ENCODE data around the gene TNFRSF1A. TPM values are rescaled to one million over a fixed set of nuclear protein-coding genes. Genes with fewer than 3 reads are reported as not detected.

TNFRSF1A gene
- total RNA-seq, 1 donor from 2014 or later: 125 TPM

GRCh38 chr12:6312529-6313325 is 29.1 kb downstream of the TNFRSF1A start:
- TF ChIP-seq CTCF (IDR thresholded peaks at IDR 0.05; ENCODE audit: unreplicated experiment): no peak
- Mint-ChIP-seq H3K4me3 (ENCODE audit: unreplicated experiment) (no peak overlapping the region), H3K27ac (ENCODE audit: unreplicated experiment) (no peak overlapping the region), H3K9me3 (ENCODE audit: unreplicated experiment) (no peaks in the 10 kb centered on the region), H3K4me1 (ENCODE audit: unreplicated experiment) (peaks cover 6% of the 10 kb centered on the region), H3K36me3 (ENCODE audit: low read depth, unreplicated experiment) (no peaks in the 10 kb centered on the region), H3K27me3 (ENCODE audit: unreplicated experiment) (peaks cover 15% of the 10 kb centered on the region)
- no peak for DNase-seq (ENCODE audit: low spot score)

GRCh38 chr12:6311822-6312528 is 29.9 kb downstream of the TNFRSF1A start:
- no peak for DNase-seq (ENCODE audit: low spot score)
- Mint-ChIP-seq H3K4me3 (ENCODE audit: unreplicated experiment) (no peak overlapping the region), H3K36me3 (ENCODE audit: low read depth, unreplicated experiment) (no peaks in the 10 kb centered on the region), H3K4me1 (ENCODE audit: unreplicated experiment) (peaks cover 12% of the 10 kb centered on the region), H3K27ac (ENCODE audit: unreplicated experiment) (no peak overlapping the region), H3K27me3 (ENCODE audit: unreplicated experiment) (peaks cover 17% of the 10 kb centered on the region), H3K9me3 (ENCODE audit: unreplicated experiment) (no peaks in the 10 kb centered on the region)
- no peak for TF ChIP-seq CTCF (IDR thresholded peaks at IDR 0.05; ENCODE audit: unreplicated experiment)

GRCh38 chr12:6310771-6311610 is 30.9 kb downstream of the TNFRSF1A start:
- Mint-ChIP-seq H3K4me1 (ENCODE audit: unreplicated experiment) (peaks cover 12% of the 10 kb centered on the region), H3K4me3 (ENCODE audit: unreplicated experiment) (no peak overlapping the region), H3K36me3 (ENCODE audit: low read depth, unreplicated experiment) (no peaks in the 10 kb centered on the region), H3K27me3 (ENCODE audit: unreplicated experiment) (peaks cover 22% of the 10 kb centered on the region), H3K9me3 (ENCODE audit: unreplicated experiment) (no peaks in the 10 kb centered on the region), H3K27ac (ENCODE audit: unreplicated experiment) (no peak overlapping the region)
- no peak for DNase-seq (ENCODE audit: low spot score)
- TF ChIP-seq CTCF (IDR thresholded peaks at IDR 0.05; ENCODE audit: unreplicated experiment): no peak

GRCh38 chr12:6307529-6307928 is 34.3 kb downstream of the TNFRSF1A start:
- DNase-seq (ENCODE audit: low spot score): no peak
- no peak overlapping the region for H3K4me3 Mint-ChIP-seq (ENCODE audit: unreplicated experiment)
- TF ChIP-seq CTCF (IDR thresholded peaks at IDR 0.05; ENCODE audit: unreplicated experiment): no peak
- H3K27me3 Mint-ChIP-seq (ENCODE audit: unreplicated experiment): peaks cover 21% of the 10 kb centered on the region
- H3K4me1 Mint-ChIP-seq (ENCODE audit: unreplicated experiment): peaks cover 12% of the 10 kb centered on the region
- H3K9me3 Mint-ChIP-seq (ENCODE audit: unreplicated experiment): no peaks in the 10 kb centered on the region
- no peak overlapping the region for H3K27ac Mint-ChIP-seq (ENCODE audit: unreplicated experiment)
- H3K36me3 Mint-ChIP-seq (ENCODE audit: low read depth, unreplicated experiment): peaks cover 3% of the 10 kb centered on the region
